MG63 (cell line): ENCODE data around the gene TRIM24. TPM values are rescaled to one million over a fixed set of nuclear protein-coding genes. Genes with fewer than 3 reads are reported as not detected.
"Not testable (repeated sequence)": the region's sequence is repeated elsewhere in the genome, so short reads cannot be mapped to it uniquely, and the experiment has no call there.

Source experiments
- DNase-seq: peaks from one replicate; pipeline ENCODE4 v3.0.0-alpha.2; 2020
- H3K27me3 ChIP-seq: fragments of 250-450 bp; sonication (Bioruptor Pico); 2 replicates; pipeline ENCODE4 v1.5.1; 2020; ENCODE audit warnings: mild to moderate bottlenecking, moderate library complexity
- H3K36me3 ChIP-seq: fragments of 250-450 bp; sonication (Bioruptor Pico); 2 replicates; pipeline ENCODE4 v1.5.1; 2020; ENCODE audit warnings: mild to moderate bottlenecking, moderate library complexity
- H3K4me3 ChIP-seq: fragments of 250-450 bp; sonication (Bioruptor Pico); 2 replicates; pipeline ENCODE4 v1.5.1; 2020; ENCODE audit warnings: mild to moderate bottlenecking, moderate library complexity
- H3K9me3 ChIP-seq: fragments of 250-450 bp; sonication (Bioruptor Pico); 2 replicates; pipeline ENCODE4 v1.5.1; 2020; ENCODE audit warnings: mild to moderate bottlenecking, moderate library complexity
- total RNA-seq: library from RNA; depleted of rRNA; stranded (reverse); fragments of >200 nt; shearing (Covaris generic); gene quantifications from 2 replicates; pipeline ENCODE4 v1.2.3, GENCODE V29; 2014; ENCODE audit warnings: low replicate concordance

Gene TRIM24
- total RNA-seq, 1 experiment from 2014 or later, result 4.1 TPM

GRCh38 chr7:138456220-138456619, 3.8 kb upstream of the TRIM24 start:
- DNase-seq, result no peak
- H3K4me3 ChIP-seq, result no peak overlapping the region
- H3K27me3 ChIP-seq, result no peaks in the 10 kb centered on the region
- no peaks in the 10 kb centered on the region for H3K9me3 ChIP-seq
- no peaks in the 10 kb centered on the region for H3K36me3 ChIP-seq

- H3K4me3 ChIP-seq, result no peak overlapping the region
- no peaks in the 10 kb centered on the region for H3K27me3 ChIP-seq
- H3K9me3 ChIP-seq, result no peaks in the 10 kb centered on the region
- no peak for DNase-seq
- no peaks in the 10 kb centered on the region for H3K36me3 ChIP-seq
Observed at GRCh38 chr7:138458576-138459412, 1.3 kb upstream of the TRIM24 start.

DNA sequence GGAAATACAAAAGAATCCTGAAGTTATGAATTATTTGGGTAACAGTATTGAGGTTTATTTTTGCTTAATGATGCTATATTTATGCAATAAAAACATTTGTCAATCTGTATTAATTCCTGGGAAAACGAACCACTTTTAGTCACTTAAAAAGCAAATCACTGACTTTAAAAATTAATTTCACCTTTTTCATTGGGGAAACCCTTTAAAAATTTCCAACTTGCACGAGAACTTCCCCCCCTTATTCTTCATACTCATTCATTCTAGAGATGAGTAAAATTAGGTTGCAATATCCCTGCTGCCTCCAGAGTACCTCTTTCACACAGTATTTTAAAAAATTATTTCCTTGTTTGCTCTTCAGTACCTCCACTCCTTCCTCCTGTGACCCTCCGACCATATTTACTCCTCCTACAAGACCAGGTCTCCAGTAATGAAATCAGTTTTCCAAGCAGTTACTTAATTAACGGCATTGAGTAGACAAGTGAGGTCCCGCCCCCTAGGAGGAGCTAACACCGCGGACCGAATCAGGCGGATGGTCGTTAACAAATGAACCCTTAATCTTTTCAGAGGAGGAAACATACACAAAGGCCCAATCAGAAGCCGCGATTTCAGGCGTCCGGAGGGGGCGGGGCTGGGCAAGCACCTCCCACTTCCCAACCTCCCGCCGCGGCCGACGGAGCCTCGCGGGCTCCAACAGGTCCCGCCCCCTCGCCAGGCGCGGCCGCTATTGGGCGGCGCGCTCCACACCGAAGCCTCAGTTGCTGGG, 465 bp upstream of the TRIM24 start:
- DNase-seq, result no peak
- peak overlapping the region; percentile 43 for H3K4me3 ChIP-seq

DNA sequence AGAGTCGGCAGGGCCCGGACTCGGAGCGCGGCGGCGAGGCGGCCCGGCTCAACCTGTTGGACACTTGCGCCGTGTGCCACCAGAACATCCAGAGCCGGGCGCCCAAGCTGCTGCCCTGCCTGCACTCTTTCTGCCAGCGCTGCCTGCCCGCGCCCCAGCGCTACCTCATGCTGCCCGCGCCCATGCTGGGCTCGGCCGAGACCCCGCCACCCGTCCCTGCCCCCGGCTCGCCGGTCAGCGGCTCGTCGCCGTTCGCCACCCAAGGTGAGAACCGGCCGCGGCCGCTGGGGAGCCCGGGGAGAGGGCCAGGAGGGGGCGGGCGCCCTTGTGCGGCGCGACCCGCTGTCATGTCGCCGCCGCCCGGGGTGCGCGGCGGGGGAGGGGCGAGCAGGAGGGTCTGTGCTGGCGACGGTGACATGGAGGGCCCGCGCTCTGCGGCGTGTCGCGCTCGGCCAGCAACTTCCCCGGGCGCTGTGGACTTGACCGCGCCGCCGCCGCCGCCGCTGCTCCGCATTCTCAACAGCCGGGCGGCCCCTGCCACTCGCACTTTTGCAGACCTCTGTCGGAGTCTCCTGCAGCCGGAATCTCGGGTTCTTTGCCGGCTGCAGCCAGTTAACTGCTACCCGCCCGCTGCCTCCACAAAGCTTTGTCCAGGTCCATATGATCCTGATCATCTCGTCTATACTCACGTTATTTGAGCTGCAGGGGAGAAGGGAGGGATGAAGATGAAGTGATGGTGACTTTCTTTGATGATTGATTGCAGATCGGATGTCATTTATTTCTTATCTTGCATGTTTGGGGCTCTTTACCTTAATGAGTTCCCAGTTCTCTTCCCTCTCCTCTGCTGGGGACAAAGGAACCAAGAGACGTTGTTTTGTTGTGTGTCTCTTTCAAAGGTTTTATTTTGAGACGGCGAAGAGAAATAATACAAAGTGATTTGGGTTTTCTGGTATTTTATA, 869 bp downstream of the TRIM24 start:
- Histone ChIP-seq H3K36me3 (no peaks in the 10 kb centered on the region), H3K9me3 (no peaks in the 10 kb centered on the region), H3K27me3 (no peaks in the 10 kb centered on the region), H3K4me3 (peak overlapping the region; percentile 63)
- DNase-seq, result peak; percentile 37

More for the DNA sequence above, 465 bp upstream of the TRIM24 start:
- no peaks in the 10 kb centered on the region for H3K9me3 ChIP-seq
- no peaks in the 10 kb centered on the region for H3K36me3 ChIP-seq
- no peaks in the 10 kb centered on the region for H3K27me3 ChIP-seq

GRCh38 chr7:138463291-138463618, 3.2 kb downstream of the TRIM24 start:
- not testable (repeated sequence) for H3K9me3 ChIP-seq, H3K4me3 ChIP-seq, DNase-seq, H3K27me3 ChIP-seq, H3K36me3 ChIP-seq

GRCh38 chr7:138465046-138465445, 5.0 kb downstream of the TRIM24 start:
- no peaks in the 10 kb centered on the region for H3K27me3 ChIP-seq
- H3K4me3 ChIP-seq, result no peak overlapping the region
- H3K36me3 ChIP-seq, result no peaks in the 10 kb centered on the region
- no peaks in the 10 kb centered on the region for H3K9me3 ChIP-seq
- DNase-seq, result no peak

- not testable (repeated sequence) for H3K27me3 ChIP-seq, H3K36me3 ChIP-seq, H3K4me3 ChIP-seq, H3K9me3 ChIP-seq, DNase-seq
Observed at GRCh38 chr7:138466069-138466756, 6.2 kb downstream of the TRIM24 start.

DNA sequence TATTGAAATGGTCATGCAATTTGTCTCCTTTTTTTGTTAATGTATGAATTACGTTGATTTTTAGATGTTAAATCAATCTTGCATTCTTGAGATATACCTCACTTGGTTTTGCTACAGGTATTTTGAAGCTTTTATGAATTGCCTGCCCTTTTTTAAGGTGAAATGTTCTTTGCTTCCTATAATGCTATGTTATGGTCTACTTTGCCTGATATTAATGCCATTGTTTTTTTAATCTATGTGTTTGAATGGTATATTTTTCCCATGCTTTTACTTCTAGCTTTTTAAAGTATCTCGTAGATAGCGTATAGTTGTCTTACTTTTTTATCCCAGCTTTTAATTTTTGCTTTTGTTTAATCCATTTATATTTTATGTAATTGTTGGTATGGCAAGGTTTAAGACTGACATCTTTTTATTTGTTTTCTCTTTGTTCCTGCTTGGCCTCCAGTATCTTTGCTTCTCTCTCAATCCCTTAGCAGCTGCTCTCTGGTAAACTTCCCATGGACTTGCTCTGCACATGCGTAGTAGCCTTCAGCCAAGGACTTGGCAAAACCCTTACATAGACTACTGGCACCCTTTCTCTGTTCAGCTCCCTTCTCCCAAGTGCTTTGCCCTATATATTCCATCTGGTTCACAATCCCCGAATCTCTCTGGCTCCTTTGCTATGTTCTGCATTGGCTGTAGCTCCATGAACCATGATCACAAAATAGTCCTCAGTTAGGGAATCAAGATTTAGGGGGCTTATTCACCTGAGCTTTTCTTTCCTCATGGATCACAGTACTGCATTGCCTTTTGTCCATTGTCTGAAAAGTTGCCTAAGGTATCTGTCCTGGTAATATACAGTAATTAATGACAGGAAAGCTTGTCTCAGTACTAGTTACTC, 8.4 kb downstream of the TRIM24 start:
- Histone ChIP-seq H3K9me3 (no peaks in the 10 kb centered on the region), H3K4me3 (no peak overlapping the region), H3K36me3 (no peaks in the 10 kb centered on the region), H3K27me3 (no peaks in the 10 kb centered on the region)
- DNase-seq, result no peak

DNA sequence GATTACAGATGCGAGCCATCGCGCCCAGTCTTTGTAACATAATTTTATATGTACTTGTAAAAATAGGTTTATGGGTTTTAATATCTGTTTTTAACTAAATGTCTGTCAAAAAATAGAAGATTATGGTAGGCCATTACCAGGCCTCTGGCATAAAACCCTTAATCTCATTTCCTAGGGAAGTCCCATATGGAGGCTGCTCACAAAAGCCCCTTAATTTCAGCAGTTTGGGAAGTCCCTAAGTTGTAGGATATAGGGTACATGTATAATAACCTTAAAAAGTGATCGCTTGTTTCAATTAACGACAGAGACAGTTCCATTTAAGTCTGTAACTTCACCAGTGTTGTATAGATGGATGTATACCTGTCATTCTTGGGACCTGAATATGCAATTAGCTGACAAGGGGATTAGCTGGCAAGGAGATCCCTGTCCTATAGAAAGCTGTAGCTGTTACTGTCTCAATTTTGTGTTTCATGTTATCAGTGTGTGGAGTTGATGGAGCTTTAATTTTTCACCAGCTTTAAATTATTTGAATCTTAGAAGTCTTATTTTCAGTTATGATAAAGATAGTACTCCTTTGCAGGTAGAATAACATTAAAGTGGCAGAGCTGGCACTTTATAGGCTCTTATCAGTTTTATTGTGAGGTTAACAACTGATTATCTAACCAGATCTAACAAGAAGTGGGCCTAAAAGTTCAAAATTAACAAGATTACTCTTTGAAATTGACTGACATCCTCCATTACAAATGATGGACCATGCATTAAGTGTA, 10.5 kb downstream of the TRIM24 start:
- Histone ChIP-seq H3K9me3 (no peaks in the 10 kb centered on the region), H3K36me3 (no peaks in the 10 kb centered on the region), H3K27me3 (no peaks in the 10 kb centered on the region), H3K4me3 (no peak overlapping the region)
- no peak for DNase-seq

- Histone ChIP-seq H3K27me3 (no peaks in the 10 kb centered on the region), H3K9me3 (no peaks in the 10 kb centered on the region)
Observed at GRCh38 chr7:138472292-138473079, 12.4 kb downstream of the TRIM24 start.

DNA sequence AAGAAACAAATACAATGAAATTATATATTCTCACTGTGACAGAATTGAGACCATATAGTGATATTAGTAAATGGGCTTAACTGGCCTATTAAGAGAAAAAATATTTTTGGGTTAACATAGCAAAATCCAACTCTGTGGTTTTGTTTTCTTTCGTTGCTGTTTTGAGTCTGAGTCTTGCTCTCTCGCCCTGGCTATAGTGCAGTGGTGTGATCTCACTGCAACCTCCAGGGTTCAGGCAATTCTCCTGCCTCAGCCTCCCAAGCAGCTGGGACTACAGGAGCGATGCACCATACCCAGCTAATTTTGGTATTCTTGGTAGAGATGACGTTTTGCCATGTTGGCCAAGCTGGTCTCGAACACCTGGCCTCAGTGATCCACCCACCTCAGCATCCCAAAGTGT, 15.3 kb downstream of the TRIM24 start:
- Histone ChIP-seq H3K9me3 (no peaks in the 10 kb centered on the region), H3K4me3 (no peak overlapping the region), H3K36me3 (no peaks in the 10 kb centered on the region), H3K27me3 (no peaks in the 10 kb centered on the region)
- DNase-seq, result no peak

More at GRCh38 chr7:138472292-138473079, 12.4 kb downstream of the TRIM24 start:
- H3K4me3 ChIP-seq, result no peak overlapping the region
- no peaks in the 10 kb centered on the region for H3K36me3 ChIP-seq
- DNase-seq, result no peak

DNA sequence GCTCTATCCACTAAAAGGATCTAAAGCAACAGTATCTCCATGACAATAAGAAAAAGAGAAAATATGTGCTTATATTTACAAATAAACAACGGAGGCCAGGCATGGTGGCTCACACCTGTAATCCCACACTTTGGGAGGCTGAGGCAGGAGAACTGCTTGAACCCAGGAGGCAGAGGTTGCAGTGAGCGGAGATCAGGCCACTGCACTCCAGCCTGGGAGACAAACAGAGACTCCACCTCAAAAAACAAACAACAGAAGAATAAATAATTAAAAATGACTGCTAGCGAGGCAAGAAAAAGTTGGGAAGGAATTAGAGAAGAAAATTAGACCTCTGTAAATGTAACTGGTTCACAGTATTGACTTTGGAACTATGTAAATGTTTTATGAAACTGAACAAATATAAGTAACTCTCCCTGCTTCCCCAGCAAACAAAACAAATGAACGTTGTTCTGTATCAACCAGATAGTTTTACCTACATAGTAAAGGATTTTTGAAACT, 17.1 kb downstream of the TRIM24 start:
- H3K36me3 ChIP-seq, result no peaks in the 10 kb centered on the region
- H3K4me3 ChIP-seq, result no peak overlapping the region
- no peaks in the 10 kb centered on the region for H3K9me3 ChIP-seq
- DNase-seq, result no peak
- no peaks in the 10 kb centered on the region for H3K27me3 ChIP-seq

GRCh38 chr7:138477581-138477980, 17.5 kb downstream of the TRIM24 start:
- no peaks in the 10 kb centered on the region for H3K9me3 ChIP-seq
- DNase-seq, result no peak
- H3K27me3 ChIP-seq, result no peaks in the 10 kb centered on the region
- H3K4me3 ChIP-seq, result no peak overlapping the region
- no peaks in the 10 kb centered on the region for H3K36me3 ChIP-seq

DNA sequence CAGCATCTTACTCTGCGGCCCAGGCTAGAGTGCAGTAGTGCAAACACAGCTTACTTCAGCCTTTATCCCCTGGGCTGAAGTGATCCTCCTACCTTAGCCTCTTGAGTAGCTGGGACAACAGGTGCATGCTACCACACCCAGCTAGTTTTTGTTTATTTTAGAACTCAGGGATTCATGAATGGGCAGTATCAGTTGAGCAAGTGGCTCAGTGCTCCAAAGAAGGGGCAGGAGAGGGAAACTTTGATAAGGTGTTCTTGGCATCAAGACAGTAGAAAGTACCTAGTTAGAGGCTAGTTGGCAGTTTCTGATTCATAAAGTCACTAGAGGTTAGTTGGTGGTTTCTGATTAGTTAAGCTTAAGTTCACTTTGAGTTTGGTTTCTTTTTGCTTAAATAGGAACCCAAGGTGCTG, 18.4 kb downstream of the TRIM24 start:
- H3K27me3 ChIP-seq, result no peaks in the 10 kb centered on the region
- no peak for DNase-seq
- H3K36me3 ChIP-seq, result no peaks in the 10 kb centered on the region
- H3K4me3 ChIP-seq, result no peak overlapping the region
- H3K9me3 ChIP-seq, result no peaks in the 10 kb centered on the region
